BJ (cell line): ENCODE results near the gene KDM1B. TPM values are rescaled to one million over a fixed set of nuclear protein-coding genes. Genes with fewer than 3 reads are reported as not detected.
A peak's percentile ranks its signal among the peaks of the same experiment; 100 is the strongest.
"Not testable (repeated sequence)": the region's sequence is repeated elsewhere in the genome, so short reads cannot be mapped to it uniquely, and the experiment has no call there.

Experiments
- CTCF ChIA-PET: fragments of 350-600 bp; formaldehyde crosslinking; extraction: SDS; loops from one replicate; lab custom pipeline; 2021; ENCODE audit warnings: antibody characterized with exemption, inconsistent platforms; lab: Yijun Ruan, JAX
- POLR2A ChIA-PET: fragments of 300-600 bp; sonication (Branson Sonifier 250); formaldehyde crosslinking; extraction: SDS; loops from one replicate; lab custom pipeline; 2021; ENCODE audit warnings: antibody characterized with exemption; lab: Charles Lee
- DNase-seq: peaks from one replicate; pipeline ENCODE4 v3.0.0-alpha.2; 2011; ENCODE audit warnings: low read depth
- H3K27me3 ChIP-seq: 2 replicates; pipeline ENCODE4 v1.6.0; 2011; ENCODE audit warnings: low read length; ENCODE audit not compliant: control insufficient read depth, insufficient read depth
- H3K36me3 ChIP-seq: 2 replicates; pipeline ENCODE4 v1.5.1; 2011; ENCODE audit warnings: low read length; ENCODE audit not compliant: control insufficient read depth, insufficient read depth
- H3K4me3 ChIP-seq: 2 replicates; pipeline ENCODE4 v1.5.1; 2011; ENCODE audit warnings: low read depth, mild to moderate bottlenecking, control low read depth, low read length
- CTCF ChIP-seq: IDR thresholded peaks from 2 replicates; pipeline ENCODE4 v1.5.1; 2011; ENCODE audit warnings: low read depth, mild to moderate bottlenecking, control low read depth, inconsistent platforms, low read length, moderate library complexity; ENCODE audit not compliant: insufficient read depth
- polyA plus RNA-seq: library from polyadenylated mRNA; depleted of rRNA; stranded (reverse); fragments of >200 nt; gene quantifications from 2 replicates; pipeline ENCODE4 v1.2.3, GENCODE V29; 2011

Gene KDM1B
- polyA plus RNA-seq, 1 experiment: 10.3 TPM

- ChIA-PET CTCF (interaction anchor here (1.7 kb wide), 1 partner anchor 13 kb away, joined by 5 read pairs; the partner anchor contains the start of genes KDM1B and TPMT), POLR2A (no interaction called here)
- no peak for TF ChIP-seq CTCF
- DNase-seq: no peak
- no peaks in the 10 kb centered on the region for H3K27me3 ChIP-seq
- H3K36me3 ChIP-seq: peaks cover 1% of the 10 kb centered on the region; the same call in 1 of the 2 replicates
- no peak overlapping the region for H3K4me3 ChIP-seq
These were observed 13.2 kb upstream of the KDM1B start for GRCh38 chr6:18141805-18142590.

- TF ChIP-seq CTCF: no peak
- no peak overlapping the region for H3K4me3 ChIP-seq
- H3K27me3 ChIP-seq: no peaks in the 10 kb centered on the region
- no peak for DNase-seq
- POLR2A ChIA-PET: no interaction called here
- H3K36me3 ChIP-seq: peaks cover 1% of the 10 kb centered on the region; the same call in 1 of the 2 replicates
- CTCF ChIA-PET: interaction anchor here (1.2 to 1.7 kb wide), 2 partner anchors 12 to 13 kb away, joined by 3 to 5 read pairs; partner anchors contain the start of genes KDM1B and TPMT
These were observed 12.7 kb upstream of the KDM1B start for GRCh38 chr6:18142591-18142861.

- no peaks in the 10 kb centered on the region for H3K27me3 ChIP-seq
- no peak overlapping the region for H3K4me3 ChIP-seq
- ChIA-PET CTCF (interaction anchor here (1.2 kb wide), 1 partner anchor 9 kb away, joined by 3 read pairs; no protein-coding TSS in a partner anchor), POLR2A (no interaction called here)
- no peaks in the 10 kb centered on the region for H3K36me3 ChIP-seq
- DNase-seq: peak; percentile 38
- no peak for TF ChIP-seq CTCF
These were observed 8.1 kb upstream of the KDM1B start for GRCh38 chr6:18147160-18147559.

- ChIA-PET POLR2A (no interaction called here), CTCF (interaction anchor here (1.2 kb wide), 1 partner anchor 8 kb away, joined by 3 read pairs; no protein-coding TSS in a partner anchor)
- Histone ChIP-seq H3K27me3 (no peaks in the 10 kb centered on the region), H3K36me3 (no peaks in the 10 kb centered on the region), H3K4me3 (no peak overlapping the region)
- no peak for DNase-seq
- TF ChIP-seq CTCF: no peak
These were observed 7.6 kb upstream of the KDM1B start for GRCh38 chr6:18147616-18148015.

GRCh38 chr6:18148304-18149025 is 6.8 kb upstream of the KDM1B start:
- peak; percentile 90 for DNase-seq

GRCh38 chr6:18151391-18151790 is 3.8 kb upstream of the KDM1B start:
- H3K36me3 ChIP-seq, H3K27me3 ChIP-seq, CTCF ChIA-PET, H3K4me3 ChIP-seq, POLR2A ChIA-PET, DNase-seq: not testable (repeated sequence)

More at GRCh38 chr6:18148304-18149025, 6.8 kb upstream of the KDM1B start:
- TF ChIP-seq CTCF: no peak
- ChIA-PET CTCF (no interaction called here), POLR2A (no interaction called here)
- Histone ChIP-seq H3K27me3 (no peaks in the 10 kb centered on the region), H3K36me3 (no peaks in the 10 kb centered on the region), H3K4me3 (no peak overlapping the region)
